H1 (cell line): Measurements from ENCODE around the gene AGAP1. TPM values are rescaled to one million over a fixed set of nuclear protein-coding genes. Genes with fewer than 3 reads are reported as not detected.

Experiments
- CHD1 ChIP-seq: IDR thresholded peaks from 2 replicates; pipeline ENCODE4 v1.6.1; 2012; ENCODE audit warnings: low read depth, low read length, improper control_type of control experiment
- JUN ChIP-seq: IDR thresholded peaks from 2 replicates; pipeline ENCODE4 v1.6.1; 2011; ENCODE audit warnings: low read depth, mild to moderate bottlenecking, improper control_type of control experiment, low read length
- NANOG ChIP-seq: IDR thresholded peaks from 2 replicates; pipeline ENCODE4 v1.6.1; 2011; ENCODE audit warnings: low read length, low read depth, mild to moderate bottlenecking, inconsistent platforms; ENCODE audit not compliant: insufficient read depth, poor library complexity, severe bottlenecking
- polyA plus RNA-seq, 7 experiments: library from polyadenylated mRNA; depleted of rRNA in 3 of 7; stranded (reverse) in 5 of 7; unstranded in 2 of 7; fragments of >200 nt in 5 of 7; fragments of 200-250 nt in 2 of 7; gene quantifications; 1 replicate in 5 of 7; 2 replicates in 1 of 7; 4 replicates in 1 of 7; pipeline versions ENCODE4 v1.2.1 to v1.2.3, GENCODE V29; 2011 to 2013; ENCODE audit warnings: missing spikeins in 2 of 7, mixed read lengths in 2 of 7
- total RNA-seq: library from RNA; stranded (reverse); fragmentation: NEBNext Ultra II Directional; extraction: Animal tissue kit (Norgen Biotek cat#: 25700); gene quantifications from 2 replicates; pipeline ENCODE4 v1.2.1, GENCODE V29; 2021

The AGAP1 gene
- total and polyA plus RNA-seq, 2 of the 8 experiments (the other 6 are each of a cell fraction or from before 2014, with no cell fraction given) = 18.1 to 39.4 TPM

GRCh38 chr2:235857598-235857997 lies 363.8 kb downstream of the AGAP1 start (continued):
- TF ChIP-seq NANOG (no peak), JUN (no peak), CHD1 (no peak)
